OCI-LY1 (cell line): ENCODE measurements around the gene DCLK1.

Experiments
- H2AFZ ChIP-seq: fragments of 200-600 bp; sonication (generic), shearing (Covaris generic); 2 replicates; pipeline ENCODE4 v1.6.0; 2014; ENCODE audit warnings: antibody characterized with exemption, mild to moderate bottlenecking, low read length
- H3F3A ChIP-seq: fragments of 200-600 bp; sonication (generic), shearing (Covaris generic); 2 replicates; pipeline ENCODE4 v1.6.0; 2014; ENCODE audit warnings: mild to moderate bottlenecking, antibody characterized with exemption, low read length, moderate library complexity; ENCODE audit not compliant: insufficient read depth
- H3K27ac ChIP-seq: fragments of 200-600 bp; sonication (generic); 2 replicates; pipeline ENCODE4 v1.5.1; 2014; ENCODE audit warnings: low read length, mixed run types, mild to moderate bottlenecking, low read depth; ENCODE audit not compliant: poor library complexity, severe bottlenecking
- H3K27me3 ChIP-seq: fragments of 200-600 bp; sonication (generic); 2 replicates; pipeline ENCODE4 v1.6.0; 2014; ENCODE audit warnings: antibody characterized with exemption, mild to moderate bottlenecking, low read length, moderate library complexity; ENCODE audit not compliant: insufficient read depth
- H3K36me3 ChIP-seq: fragments of 200-600 bp; sonication (generic); 2 replicates; pipeline ENCODE4 v1.6.1; 2014; ENCODE audit warnings: mild to moderate bottlenecking, antibody characterized with exemption, low read length, moderate library complexity, mixed read lengths; ENCODE audit not compliant: insufficient read depth
- H3K4me1 ChIP-seq: fragments of 200-600 bp; sonication (generic); 2 replicates; pipeline ENCODE4 v1.5.1; 2014; ENCODE audit warnings: mild to moderate bottlenecking, low read length, moderate library complexity; ENCODE audit not compliant: insufficient read depth, severe bottlenecking
- H3K4me2 ChIP-seq: fragments of 200-600 bp; sonication (generic), shearing (Covaris generic); 2 replicates; pipeline ENCODE4 v1.6.1; 2014; ENCODE audit warnings: low read length
- H3K4me3 ChIP-seq: fragments of 200-600 bp; sonication (generic); 2 replicates; pipeline ENCODE4 v1.5.1; 2014; ENCODE audit warnings: low read length, low read depth, mild to moderate bottlenecking, mixed read lengths; ENCODE audit not compliant: poor library complexity, severe bottlenecking
- H3K79me2 ChIP-seq: fragments of 200-600 bp; shearing (Covaris generic); 2 replicates; pipeline ENCODE4 v1.6.1; 2016; ENCODE audit warnings: mixed run types, low read length, mixed read lengths; ENCODE audit not compliant: insufficient read depth
- H3K9ac ChIP-seq: fragments of 200-600 bp; sonication (generic), shearing (Covaris generic); 2 replicates; pipeline ENCODE4 v1.6.1; 2014; ENCODE audit warnings: mild to moderate bottlenecking, low read length, mixed read lengths
- H3K9me2 ChIP-seq: fragments of 200-600 bp; sonication (generic), shearing (Covaris generic); 2 replicates; pipeline ENCODE4 v1.6.1; 2014; ENCODE audit warnings: low read depth, mild to moderate bottlenecking, low read length, mixed read lengths
- H3K9me3 ChIP-seq: fragments of 200-600 bp; shearing (Covaris generic); 2 replicates; pipeline ENCODE4 v1.6.1; 2014; ENCODE audit warnings: low read length, mixed read lengths
- H4K20me1 ChIP-seq: fragments of 200-600 bp; sonication (generic), shearing (Covaris generic); 2 replicates; pipeline ENCODE4 v1.6.0; 2016; ENCODE audit warnings: mild to moderate bottlenecking, low read length; ENCODE audit not compliant: insufficient read depth
- EZH2 ChIP-seq: fragments of 200-600 bp; sonication (generic), shearing (Covaris generic); IDR thresholded peaks from 2 replicates; pipeline ENCODE4 v1.8.0; 2017; ENCODE audit warnings: borderline replicate concordance, mixed run types, mild to moderate bottlenecking, antibody characterized with exemption, low read length, moderate library complexity, mixed read lengths
- TF ChIP-seq, protein P1 (sequence below): fragments of 200-600 bp; sonication (generic), shearing (Covaris generic); IDR thresholded peaks from 2 replicates; pipeline ENCODE4 v1.5.1; 2017; ENCODE audit warnings: mild to moderate bottlenecking, antibody characterized with exemption, low read length, moderate library complexity, mixed read lengths

Gene DCLK1

DNA sequence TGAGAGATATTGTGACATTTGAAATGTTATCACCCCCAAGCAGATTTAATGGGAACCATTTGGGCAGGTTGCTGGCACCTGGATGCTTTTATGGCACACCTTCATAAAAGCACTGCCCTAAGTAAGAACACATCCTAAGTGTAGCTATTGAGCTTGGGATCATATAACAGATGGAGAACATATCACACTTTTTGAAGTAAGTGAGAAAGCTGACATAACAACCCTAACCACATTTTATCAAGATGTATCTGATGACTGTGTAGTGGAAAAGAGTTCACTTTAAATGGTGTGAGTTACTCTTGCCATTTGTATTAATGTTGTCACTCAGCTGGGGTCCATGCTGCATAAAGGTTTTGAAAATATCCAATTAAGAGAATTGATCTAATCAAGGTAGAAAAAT lies 287.9 kb downstream of the DCLK1 start:
- Histone ChIP-seq H3K79me2 (no peaks in the 10 kb centered on the region), H3K9ac (no peak overlapping the region), H4K20me1 (no peaks in the 10 kb centered on the region), H3K4me1 (no peaks in the 10 kb centered on the region), H3K36me3 (no peaks in the 10 kb centered on the region), H3K9me3 (no peaks in the 10 kb centered on the region), H3K9me2 (no peaks in the 10 kb centered on the region), H3K4me3 (no peak overlapping the region), H3K4me2 (no peak overlapping the region), H3K27ac (no peak overlapping the region), H3F3A (no peaks in the 10 kb centered on the region), H3K27me3 (no peaks in the 10 kb centered on the region), H2AFZ (no peak overlapping the region)
- TF ChIP-seq EZH2, result no peak
- TF ChIP-seq, protein P1, sequence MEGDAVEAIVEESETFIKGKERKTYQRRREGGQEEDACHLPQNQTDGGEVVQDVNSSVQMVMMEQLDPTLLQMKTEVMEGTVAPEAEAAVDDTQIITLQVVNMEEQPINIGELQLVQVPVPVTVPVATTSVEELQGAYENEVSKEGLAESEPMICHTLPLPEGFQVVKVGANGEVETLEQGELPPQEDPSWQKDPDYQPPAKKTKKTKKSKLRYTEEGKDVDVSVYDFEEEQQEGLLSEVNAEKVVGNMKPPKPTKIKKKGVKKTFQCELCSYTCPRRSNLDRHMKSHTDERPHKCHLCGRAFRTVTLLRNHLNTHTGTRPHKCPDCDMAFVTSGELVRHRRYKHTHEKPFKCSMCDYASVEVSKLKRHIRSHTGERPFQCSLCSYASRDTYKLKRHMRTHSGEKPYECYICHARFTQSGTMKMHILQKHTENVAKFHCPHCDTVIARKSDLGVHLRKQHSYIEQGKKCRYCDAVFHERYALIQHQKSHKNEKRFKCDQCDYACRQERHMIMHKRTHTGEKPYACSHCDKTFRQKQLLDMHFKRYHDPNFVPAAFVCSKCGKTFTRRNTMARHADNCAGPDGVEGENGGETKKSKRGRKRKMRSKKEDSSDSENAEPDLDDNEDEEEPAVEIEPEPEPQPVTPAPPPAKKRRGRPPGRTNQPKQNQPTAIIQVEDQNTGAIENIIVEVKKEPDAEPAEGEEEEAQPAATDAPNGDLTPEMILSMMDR, result no peak

DNA sequence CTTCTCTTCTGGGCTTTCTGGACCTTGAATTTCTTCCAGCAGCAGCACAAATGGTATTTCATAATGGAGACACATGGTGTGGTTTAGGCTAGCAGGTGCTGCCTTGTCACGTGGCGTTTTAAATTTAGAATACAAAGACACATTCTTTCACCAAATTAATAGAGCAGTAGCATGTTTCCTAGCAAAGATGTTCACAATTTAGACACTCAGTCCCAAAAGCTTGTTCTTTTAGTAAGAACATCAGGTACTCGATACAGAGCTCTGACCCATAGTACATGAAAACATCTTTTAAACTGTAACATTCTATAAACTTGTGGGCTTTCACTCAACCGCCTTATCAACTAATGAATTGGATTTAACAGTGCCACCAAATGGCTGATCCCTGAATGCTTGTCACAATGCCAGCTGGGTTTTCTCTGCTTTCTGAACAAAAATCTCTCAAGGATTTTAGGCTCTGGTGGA lies 290.1 kb downstream of the DCLK1 start:
- Histone ChIP-seq H3K36me3 (no peaks in the 10 kb centered on the region), H2AFZ (no peak overlapping the region), H3K27ac (no peak overlapping the region), H4K20me1 (no peaks in the 10 kb centered on the region), H3K9ac (no peak overlapping the region), H3K4me2 (no peak overlapping the region), H3F3A (no peaks in the 10 kb centered on the region), H3K27me3 (no peaks in the 10 kb centered on the region), H3K4me3 (no peak overlapping the region), H3K9me3 (no peaks in the 10 kb centered on the region), H3K9me2 (no peaks in the 10 kb centered on the region), H3K79me2 (no peaks in the 10 kb centered on the region), H3K4me1 (no peaks in the 10 kb centered on the region)
- TF ChIP-seq, protein P1, result no peak
- TF ChIP-seq EZH2, result no peak

DNA sequence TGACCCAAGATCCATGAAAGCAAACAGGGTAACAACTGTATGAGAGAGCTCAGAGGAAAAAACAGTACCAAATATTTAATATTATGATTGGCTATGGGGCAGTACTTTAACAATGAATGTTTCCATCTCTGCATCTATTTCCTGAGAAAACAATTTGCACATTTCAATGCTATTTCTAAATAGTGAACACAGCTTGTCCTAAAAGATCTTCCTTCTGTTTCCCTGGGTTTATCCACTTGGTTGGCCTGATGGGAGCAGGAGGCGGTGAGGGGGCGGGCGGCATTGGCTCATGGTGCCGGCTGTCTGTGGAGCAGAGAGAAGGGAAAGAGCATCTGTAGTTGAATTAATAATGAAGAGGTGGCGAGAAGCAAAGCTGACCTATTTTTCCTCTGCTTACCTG lies 291.4 kb downstream of the DCLK1 start:
- no peaks in the 10 kb centered on the region for H3K4me1 ChIP-seq
- H3K9me3 ChIP-seq, result no peaks in the 10 kb centered on the region
- TF ChIP-seq, protein P1, result no peak
- no peak for TF ChIP-seq EZH2
- H3K36me3 ChIP-seq, result no peaks in the 10 kb centered on the region
- H2AFZ ChIP-seq, result no peak overlapping the region
- H4K20me1 ChIP-seq, result no peaks in the 10 kb centered on the region
- H3K27me3 ChIP-seq, result no peaks in the 10 kb centered on the region
- H3K79me2 ChIP-seq, result no peaks in the 10 kb centered on the region
- H3K4me2 ChIP-seq, result no peak overlapping the region
- no peak overlapping the region for H3K27ac ChIP-seq
- no peak overlapping the region for H3K4me3 ChIP-seq
- H3K9ac ChIP-seq, result no peak overlapping the region
- no peaks in the 10 kb centered on the region for H3K9me2 ChIP-seq
- H3F3A ChIP-seq, result no peaks in the 10 kb centered on the region
